GM19099 (cell line): ENCODE measurements around the gene RHEB.

Source experiments
- POLR2A ChIP-seq: IDR thresholded peaks from 3 replicates; pipeline ENCODE4 v1.6.1; 2011; ENCODE audit warnings: low read depth; ENCODE audit not compliant: insufficient read length; ENCODE audit errors: extremely low read depth

RHEB gene

DNA sequence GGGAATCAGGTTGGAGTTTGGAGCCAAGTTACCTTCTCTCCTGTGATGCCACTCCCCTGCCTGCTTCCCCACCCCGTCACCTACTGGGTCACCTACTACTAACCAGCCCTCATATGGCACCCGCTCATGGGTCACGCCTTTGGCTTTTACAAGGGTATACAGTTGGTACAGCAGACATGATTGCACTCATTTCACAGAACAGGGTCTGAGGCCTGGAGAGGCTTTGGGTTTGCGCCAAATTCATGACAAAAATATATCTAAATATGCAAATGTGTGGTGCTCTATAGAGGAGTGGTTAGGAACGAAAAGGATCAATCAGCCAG is 90.5 kb downstream of the RHEB start:
- TF ChIP-seq POLR2A, result no peak

DNA sequence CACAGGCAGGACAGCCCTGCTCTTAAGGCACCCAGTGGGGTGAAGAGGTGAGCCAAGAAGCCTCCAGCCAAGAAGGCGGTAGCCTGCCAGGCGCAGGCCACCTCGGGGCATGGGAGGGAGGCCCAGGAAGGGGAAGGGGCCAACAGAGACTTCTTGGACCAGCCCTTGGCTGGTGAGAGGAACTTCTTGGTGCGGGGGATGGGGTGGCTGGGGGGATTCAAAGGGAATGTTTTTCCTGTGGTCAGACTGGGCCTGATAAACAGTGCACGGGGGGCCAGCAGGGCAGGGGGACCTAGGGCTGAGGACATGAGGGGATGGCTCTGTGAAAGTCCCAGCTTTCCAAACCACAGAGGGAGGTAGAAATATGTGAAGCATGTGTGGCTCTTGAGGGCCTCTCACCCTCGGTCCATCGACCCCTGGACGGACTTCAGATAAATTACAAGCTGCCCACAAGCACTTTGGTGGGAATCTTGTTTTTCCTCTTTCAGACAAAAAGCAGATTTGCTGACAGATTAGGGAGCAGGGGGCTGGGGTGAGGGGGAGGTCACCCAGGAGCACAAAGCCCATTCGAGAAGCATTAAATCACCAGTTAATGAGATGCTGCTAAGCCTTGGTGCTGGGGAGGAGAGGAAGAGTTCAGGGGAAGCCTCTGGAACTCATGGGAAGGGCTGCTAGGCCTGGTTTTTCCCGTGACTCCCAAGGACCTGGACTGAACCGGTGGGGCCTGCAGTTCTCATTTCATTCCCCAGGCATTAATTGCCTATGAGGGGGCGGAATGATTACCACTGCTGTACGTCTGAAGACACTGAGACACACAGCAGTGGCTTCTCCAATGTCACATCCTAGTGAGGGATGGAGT is 91.1 kb downstream of the RHEB start:
- no peak for TF ChIP-seq POLR2A

DNA sequence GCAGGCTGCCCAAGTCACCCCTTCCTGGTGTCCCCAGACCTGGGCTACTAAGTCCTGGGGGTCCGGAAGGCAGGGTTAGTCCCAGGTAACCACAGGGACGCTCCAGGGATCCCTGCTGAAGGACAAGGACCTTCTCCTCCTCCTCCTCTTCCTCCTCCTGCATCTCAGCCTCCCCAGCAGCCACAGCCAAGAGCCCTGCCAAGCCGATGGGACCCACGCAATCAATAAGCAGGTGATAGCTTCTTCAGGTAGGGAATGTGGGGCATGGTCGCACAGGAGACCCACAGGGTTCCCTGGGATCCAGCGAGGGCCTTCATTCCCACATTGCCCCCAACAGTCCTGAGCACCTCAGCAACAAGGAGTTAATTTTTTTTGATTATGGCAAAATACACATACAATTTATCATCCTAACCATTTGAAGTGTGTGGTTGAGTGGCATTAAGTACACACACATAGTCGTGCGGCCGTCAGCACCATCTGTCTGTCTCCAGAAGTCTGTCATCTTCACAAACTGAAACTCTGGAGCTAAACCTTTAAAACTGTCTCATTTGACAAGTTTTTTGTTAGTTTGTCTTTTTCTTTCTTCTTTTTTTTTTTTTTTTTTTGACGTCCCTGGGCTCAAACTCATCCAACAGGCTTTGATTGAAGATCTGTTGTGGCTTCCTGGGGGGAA is 91.9 kb downstream of the RHEB start:
- TF ChIP-seq POLR2A, result no peak

DNA sequence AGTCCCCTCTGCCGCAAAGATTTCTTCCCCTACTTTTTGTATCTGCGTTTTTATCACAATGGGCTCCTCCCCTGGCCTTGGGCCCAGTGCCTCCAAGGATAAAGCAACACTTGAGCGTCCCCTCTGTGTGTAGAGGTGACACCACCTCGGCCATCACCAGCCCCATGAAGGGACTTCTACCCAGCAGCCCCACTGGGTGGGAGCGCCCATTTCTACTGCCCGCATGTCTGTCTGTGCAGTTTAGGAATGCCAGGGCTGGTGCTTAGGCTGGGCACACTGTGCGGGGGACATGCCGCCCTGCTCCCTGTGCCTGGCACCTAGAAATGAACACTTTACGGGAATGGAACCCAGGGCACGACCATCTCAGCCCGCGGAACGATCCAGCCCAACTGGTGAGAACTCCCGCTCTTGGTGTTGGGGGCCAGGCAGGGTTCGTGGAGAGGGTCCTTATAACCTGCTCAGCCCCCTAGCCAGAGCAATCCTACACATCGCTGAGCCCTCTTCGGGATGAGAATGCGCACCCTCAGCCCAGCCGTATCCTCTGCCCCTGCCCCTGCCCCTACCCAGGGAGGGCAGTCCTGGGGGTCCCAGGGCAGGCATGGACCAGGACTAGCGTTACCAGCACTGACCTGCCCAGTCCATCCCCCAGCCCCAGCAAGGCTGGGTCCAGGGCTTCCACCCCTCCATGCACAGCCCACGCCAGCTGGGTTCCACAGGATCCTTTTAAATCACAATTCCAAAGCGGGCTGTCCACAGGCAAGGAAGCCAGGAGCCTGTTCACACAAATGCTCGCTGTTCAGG is 92.6 kb downstream of the RHEB start:
- TF ChIP-seq POLR2A, result no peak

DNA sequence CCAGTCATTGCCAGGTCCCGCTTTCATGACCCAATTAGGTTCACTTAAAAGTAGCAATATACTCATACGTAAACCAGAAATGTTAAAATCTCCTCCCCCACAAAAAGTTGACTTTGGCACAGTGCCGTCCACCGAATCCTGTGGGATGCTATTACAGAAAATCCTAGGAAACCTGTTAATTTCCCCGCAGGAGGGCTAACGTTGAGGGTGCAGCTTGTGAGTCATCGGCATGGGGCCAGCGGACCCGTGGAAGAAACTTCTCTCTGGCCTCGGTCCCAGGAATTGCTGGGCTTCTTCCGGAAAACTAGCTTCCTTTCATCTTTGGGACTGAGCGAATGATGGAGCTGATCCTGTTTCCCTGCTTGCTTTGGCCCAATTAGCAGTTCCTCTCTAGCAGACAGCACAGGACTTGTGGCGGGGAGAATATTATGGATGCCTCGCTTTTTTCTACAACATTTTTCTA is 93.2 kb downstream of the RHEB start:
- no peak for TF ChIP-seq POLR2A

DNA sequence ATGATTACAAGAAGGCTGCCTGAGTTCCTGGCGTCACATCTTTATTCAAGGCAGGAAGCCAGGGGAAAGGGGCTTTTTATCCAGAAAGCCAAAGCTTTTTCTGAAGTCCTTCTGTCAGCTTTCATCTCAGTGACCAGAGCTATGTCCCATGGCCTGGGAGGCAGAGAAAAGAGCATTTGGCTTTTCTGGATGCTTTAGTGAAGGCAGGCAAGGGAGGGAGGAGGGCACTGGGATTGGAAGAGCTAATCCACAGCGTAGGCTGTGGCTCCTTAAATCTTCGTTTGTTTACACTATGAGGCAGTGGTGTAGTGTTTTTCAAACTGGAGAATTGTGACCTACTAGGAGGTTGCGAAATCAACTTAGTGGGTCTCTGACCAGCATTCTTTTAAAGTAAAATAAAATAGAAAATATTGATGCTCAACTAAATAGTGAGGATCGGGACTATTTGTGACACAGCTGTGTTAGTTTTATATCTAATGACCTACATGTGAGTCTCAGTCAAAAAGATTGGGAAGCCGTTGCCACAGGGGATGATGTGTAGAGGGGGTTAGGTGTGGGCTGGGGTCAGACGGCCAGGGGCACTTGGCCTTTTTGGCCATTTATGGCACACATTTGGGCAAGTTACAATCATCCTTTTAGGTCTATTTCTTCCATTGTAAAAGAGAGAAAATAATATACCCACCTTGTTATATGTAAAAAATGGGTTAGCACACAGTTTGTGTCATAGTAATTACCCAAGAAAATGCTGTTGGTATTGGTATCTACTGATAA is 93.8 kb downstream of the RHEB start:
- no peak for TF ChIP-seq POLR2A

DNA sequence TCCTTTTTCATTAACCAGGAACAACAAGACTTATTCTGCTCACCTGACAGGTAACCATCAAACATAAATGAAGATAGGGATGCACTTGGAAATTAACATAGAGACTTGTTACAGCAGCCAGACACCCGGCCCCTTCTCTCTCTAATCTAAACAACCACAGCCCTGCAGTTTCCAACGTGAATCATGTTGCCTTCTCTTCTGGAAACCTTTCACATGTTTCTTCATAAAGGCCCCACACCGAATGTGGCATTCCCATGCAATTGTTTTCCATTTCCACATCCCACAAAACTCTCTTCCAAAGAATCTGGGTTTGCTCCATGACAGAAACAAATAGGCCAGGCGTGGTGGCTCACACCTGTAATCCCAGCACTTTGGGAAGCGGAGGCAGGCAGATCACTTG is 94.9 kb downstream of the RHEB start:
- TF ChIP-seq POLR2A, result no peak

DNA sequence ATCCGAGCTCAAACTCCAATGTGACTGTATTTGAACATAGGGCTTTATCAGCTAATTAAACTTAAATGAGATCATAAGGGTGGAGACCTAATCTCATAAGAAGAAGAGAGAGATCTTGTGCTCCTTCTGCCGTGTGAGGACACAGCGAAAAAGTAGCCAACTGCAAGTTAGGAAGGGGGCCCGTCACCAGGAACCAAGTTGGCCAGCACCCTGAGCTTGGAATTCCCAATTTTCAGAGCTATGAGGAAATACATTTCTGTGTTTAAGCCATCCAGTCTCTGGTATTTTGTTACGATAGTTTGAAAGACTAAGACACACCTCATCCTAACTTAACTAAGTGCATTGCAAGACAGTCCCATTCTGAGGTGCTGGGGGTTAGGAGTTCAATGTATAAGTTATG is 95.8 kb downstream of the RHEB start:
- TF ChIP-seq POLR2A, result no peak

DNA sequence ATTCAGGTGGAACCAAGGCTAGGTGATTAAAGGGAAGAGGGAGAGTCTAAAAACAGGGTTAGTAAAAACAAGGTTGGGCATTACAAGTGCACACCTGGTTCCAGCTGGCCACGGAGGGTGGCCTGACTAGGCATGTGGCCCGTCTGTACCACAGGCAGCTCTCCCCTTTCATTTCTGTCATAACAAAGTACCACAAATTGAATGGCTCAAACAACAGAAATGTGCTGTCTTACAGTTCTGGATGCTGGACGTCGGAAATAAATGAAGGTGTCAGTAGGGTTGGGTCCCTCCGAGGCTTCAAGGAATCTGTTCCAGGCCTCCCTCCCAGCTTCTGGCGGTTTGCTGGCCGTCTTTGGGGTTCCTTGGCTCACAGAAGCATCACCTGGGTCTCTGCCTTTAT is 96.5 kb downstream of the RHEB start:
- no peak for TF ChIP-seq POLR2A

DNA sequence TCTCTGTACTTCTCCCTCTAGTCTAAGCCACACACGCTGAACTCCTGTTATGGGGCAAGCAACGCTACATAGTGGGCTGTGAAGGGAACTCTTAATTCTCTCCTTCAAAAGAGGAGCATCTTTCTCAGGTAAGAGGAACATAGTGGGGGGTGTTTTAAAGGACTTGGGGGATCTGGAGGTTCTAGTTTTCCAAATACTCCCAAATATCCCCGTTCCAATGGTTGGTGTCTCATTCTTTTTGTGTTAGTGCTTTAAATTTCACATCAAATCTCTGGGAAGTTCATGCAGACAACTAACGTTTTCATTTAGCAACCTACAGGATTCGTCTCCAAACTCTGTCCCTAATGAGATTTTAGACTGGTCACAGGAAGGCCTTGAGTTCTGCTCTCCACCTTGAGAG is 97.5 kb downstream of the RHEB start:
- TF ChIP-seq POLR2A, result no peak

DNA sequence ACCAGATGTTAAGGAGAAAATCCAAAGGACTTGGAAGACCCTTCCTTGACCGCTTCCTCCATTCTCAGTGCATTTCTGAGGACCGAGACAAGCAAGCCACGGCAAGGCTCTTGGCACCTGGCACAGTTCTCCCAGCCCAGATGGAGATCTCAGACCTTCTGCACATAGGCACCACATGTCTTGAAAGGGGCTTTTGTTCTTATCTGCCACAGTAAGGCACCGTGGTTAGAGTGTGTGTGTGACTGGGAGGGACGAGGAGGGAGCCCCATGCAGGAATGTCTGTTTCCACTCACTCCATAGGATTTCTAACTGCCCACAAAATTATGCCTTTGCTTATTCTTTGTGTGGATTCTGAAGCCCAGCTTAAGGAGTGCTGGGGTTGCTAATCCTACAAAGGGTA is 99.6 kb downstream of the RHEB start:
- TF ChIP-seq POLR2A, result no peak

DNA sequence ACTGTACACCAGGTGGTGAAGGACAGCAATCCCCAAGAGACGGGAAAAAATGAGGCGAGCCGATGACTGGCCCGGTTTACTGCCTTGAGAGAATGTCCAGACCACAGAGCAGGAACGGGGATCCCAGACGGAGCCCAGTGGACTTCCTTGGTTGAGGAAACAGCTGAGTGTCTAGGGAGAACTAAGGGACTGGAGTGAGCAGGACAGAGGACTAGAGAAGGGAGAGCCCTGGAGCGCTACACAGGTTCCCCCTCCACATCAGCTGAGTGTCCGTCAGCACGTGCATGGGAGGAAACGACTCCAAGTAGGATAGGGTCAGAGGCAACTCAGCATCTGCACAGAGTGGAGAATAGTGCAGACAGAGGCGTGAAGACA is 102.8 kb downstream of the RHEB start:
- no peak for TF ChIP-seq POLR2A

DNA sequence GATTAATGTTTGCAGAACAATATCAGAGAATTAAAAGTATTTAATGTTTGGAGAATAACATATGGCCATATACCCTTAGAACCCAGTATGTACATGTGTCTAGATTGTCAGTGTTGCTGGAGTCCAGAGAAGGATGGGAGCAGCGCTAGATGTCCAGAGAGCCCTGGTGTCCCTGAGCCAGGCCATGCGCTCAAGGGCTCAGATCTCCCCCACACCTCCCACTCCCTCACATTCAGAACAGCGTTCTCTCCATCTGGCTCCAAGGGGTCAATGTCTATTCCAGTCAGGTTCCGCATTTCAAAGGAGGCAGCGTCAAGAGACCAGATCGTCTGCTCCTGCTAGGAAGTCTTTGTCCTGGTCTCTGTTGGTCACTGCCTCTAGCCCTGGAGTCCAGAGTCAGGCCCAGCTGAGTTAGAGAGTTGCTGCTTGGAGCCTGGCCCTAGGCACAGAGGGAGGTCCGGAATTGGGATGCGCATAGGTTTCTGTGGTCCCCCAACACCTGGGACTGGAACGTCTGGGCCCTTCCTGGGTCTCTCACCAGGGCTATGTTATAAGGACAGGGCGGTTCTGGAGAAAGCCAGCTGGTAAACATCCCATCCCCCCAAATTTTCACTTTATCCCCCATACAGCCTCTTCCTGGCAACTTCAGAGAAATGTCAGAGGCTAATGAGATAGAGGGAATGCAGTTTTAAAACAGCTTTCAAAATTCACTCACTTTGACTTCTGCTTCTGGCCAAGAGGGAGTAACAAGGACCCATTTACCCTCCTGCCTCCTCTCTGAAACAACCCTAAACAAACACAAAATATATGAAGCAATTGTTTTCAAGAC is 103.4 kb downstream of the RHEB start:
- no peak for TF ChIP-seq POLR2A
